A673 (cell line): ENCODE measurements around the gene GSTA3.
"Not testable (repeated sequence)": the region's sequence is repeated elsewhere in the genome, so short reads cannot be mapped to it uniquely, and the experiment has no call there.

Experiments used
- EZH2 ChIP-seq: fragments of 200-600 bp; sonication (generic); IDR thresholded peaks from 2 replicates; pipeline ENCODE4 v1.6.1; 2017; ENCODE audit warnings: borderline replicate concordance, low read depth, mild to moderate bottlenecking, mixed read lengths, antibody characterized with exemption, low read length; ENCODE audit not compliant: poor library complexity, severe bottlenecking
- TF ChIP-seq, protein P1 (sequence below): fragments of 300-800, 200-600 bp; sonication (generic); conservative IDR thresholded peaks from 2 replicates; pipeline ENCODE4 v1.5.1; 2017; ENCODE audit warnings: low read depth, mild to moderate bottlenecking, antibody characterized with exemption, low read length, moderate library complexity, mixed read lengths

DNA sequence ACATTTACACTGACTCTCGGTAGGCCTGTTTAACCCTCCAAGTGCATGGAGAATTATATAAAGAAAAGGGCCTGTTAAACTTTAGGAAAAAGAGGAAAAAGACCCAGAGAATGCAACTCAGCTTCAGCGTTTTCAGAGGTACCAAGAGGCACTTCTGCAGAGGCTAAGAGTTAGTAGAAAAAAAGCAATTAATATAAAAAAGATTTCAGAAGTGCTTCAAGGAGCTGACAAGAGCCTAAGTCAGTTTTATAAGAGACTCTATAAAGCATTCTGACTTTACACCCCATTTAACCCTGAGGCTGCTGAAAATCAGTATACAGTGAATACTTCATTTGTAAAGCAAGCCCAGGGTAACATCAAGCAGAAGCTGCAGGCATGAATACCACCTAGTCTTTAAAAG is 14.2 kb upstream of the GSTA3 start:
- TF ChIP-seq, protein P1, sequence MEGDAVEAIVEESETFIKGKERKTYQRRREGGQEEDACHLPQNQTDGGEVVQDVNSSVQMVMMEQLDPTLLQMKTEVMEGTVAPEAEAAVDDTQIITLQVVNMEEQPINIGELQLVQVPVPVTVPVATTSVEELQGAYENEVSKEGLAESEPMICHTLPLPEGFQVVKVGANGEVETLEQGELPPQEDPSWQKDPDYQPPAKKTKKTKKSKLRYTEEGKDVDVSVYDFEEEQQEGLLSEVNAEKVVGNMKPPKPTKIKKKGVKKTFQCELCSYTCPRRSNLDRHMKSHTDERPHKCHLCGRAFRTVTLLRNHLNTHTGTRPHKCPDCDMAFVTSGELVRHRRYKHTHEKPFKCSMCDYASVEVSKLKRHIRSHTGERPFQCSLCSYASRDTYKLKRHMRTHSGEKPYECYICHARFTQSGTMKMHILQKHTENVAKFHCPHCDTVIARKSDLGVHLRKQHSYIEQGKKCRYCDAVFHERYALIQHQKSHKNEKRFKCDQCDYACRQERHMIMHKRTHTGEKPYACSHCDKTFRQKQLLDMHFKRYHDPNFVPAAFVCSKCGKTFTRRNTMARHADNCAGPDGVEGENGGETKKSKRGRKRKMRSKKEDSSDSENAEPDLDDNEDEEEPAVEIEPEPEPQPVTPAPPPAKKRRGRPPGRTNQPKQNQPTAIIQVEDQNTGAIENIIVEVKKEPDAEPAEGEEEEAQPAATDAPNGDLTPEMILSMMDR = not testable (repeated sequence)
- not testable (repeated sequence) for TF ChIP-seq EZH2
